NCI-H446 treated with DMSO at 0.1 percent for 48 hours (cell line): Measurements from ENCODE around the gene EIF1.
"Not testable (repeated sequence)": the region's sequence is repeated elsewhere in the genome, so short reads cannot be mapped to it uniquely, and the experiment has no call there.

Source experiments
- DNase-seq: peaks from one replicate; lab custom pipeline; 2025; lab: John Stamatoyannopoulos, UW

EIF1 gene

GRCh38 chr17:41678907-41679739 lies 9.6 kb upstream of the EIF1 start:
- DNase-seq = no peak

DNA sequence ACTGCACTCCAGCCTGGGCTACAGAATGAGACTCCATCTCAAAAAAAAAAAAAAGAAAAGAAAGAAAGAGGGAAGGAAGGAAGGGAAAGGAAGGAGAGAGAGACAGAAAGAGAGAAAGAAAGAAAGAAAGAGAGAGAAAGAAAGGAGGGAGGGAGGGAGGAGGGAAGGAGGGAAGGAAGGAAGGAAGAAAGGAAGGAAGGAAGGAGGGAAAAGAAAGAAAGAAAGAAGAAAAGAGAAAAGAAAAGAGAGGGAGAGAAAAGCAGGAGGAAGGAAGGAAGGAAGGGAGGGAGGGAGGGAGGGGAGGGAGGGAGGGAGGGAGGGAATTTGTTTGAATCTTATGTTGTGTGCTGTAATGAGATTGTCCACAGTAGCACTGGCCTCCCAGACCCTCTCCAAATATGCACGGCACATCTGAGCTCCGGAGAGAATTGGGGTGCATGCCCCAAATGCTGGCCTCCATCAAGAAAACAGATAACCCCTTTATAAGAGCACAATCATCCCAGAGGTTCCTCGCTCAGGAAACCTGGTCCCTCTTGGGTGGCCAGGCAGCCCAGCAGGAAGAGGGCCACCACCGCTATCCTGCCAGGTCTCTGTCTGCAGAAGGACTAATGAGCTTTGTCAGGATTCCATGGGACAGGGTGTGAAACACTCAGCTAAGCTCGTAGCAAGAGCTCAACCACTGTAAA lies 8.8 kb upstream of the EIF1 start:
- DNase-seq = no peak

DNA sequence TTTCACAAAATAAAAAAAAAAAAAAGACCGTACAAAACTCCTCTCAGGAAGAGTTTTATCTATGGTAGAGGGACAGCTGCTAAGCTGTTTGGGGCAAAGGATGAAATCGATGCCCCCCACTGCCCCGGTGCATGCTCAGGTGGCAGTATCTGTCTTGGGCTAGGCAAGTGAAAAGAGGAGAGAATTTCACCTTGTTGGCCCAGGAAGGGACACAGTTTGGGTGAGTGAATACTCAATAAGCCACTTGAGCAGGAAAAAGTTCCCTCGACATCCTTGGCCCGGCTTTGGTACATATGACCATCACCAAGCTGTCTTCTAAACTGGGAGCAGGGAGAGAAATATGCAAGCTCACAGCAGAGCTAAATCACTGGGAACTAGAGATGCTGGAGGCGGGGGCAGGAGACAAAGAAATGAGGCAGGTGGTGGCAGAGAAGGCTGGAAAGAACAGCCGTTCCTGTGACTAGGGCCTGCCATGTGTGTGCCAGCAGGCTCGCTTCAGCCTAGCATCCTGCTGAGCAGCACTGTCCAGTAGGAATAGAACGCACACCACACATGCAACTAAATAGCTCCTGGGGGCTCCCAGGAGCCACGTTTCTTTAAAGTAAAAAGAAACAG lies 8.2 kb upstream of the EIF1 start:
- DNase-seq = no peak

DNA sequence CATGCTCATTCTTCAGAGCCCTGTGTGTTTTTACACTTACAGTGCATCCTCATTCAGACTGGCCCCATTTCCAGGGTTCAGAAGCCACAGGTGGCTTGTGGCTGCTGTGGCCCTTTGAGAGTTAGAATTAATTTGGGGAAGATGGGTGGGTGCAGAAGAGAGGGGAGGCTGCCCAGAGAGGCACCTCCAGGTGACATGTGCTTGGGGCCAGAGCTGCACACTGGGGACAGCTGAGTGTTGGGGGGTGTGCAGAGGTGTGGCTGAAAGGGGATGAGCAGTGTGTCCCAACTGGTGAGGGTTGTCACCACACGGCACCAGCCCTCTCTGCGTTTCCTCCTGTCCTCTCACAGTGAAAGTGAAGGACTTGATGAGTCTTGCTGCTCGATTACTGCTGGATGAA lies 6.9 kb upstream of the EIF1 start:
- DNase-seq = no peak

DNA sequence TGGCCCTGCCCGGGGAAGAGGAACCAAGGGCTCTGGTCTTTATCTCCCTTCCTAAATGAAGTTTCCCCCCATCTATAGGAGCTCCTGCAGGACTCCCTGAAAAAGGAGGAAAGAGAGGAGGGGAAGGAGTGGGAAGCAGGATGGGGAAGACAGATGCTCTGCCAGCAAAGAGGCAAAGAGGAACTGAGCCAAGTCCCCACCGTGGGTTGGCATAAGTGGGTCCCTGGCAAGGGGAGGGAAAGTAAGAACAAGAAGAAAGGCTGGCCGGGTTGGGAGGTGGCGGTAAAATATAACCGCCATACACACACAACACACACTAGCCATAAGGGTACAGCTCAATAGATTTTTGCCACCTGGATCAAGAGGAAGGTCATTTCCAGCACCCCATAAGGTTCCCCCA lies 6.1 kb upstream of the EIF1 start:
- DNase-seq = no peak

- DNase-seq = no peak
Measured at GRCh38 chr17:41683441-41684007, 5.2 kb upstream of the EIF1 start.

DNA sequence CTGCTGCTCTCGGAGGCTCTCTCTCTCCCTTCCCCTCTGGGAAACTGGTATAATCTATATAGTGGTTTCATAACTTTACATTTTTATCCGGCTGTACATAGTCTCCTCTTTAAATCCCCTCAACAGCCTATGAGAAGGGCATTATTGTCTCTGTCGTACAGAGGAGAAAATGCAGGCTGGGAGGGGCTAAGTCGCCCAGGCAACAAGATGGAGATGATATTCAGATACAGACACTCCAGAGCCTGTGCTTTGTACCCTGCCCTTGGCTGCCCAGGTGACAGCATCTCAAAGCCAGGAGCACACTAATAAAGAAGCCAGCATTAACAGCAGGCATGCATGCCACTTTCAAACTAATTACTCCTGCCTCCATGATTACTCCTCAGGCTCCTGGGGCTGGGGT lies 4.7 kb upstream of the EIF1 start:
- DNase-seq = no peak

- DNase-seq = not testable (repeated sequence)
Measured at GRCh38 chr17:41685753-41686152, 2.9 kb upstream of the EIF1 start.

- no peak for DNase-seq
Measured at GRCh38 chr17:41686281-41686680, 2.4 kb upstream of the EIF1 start.

DNA sequence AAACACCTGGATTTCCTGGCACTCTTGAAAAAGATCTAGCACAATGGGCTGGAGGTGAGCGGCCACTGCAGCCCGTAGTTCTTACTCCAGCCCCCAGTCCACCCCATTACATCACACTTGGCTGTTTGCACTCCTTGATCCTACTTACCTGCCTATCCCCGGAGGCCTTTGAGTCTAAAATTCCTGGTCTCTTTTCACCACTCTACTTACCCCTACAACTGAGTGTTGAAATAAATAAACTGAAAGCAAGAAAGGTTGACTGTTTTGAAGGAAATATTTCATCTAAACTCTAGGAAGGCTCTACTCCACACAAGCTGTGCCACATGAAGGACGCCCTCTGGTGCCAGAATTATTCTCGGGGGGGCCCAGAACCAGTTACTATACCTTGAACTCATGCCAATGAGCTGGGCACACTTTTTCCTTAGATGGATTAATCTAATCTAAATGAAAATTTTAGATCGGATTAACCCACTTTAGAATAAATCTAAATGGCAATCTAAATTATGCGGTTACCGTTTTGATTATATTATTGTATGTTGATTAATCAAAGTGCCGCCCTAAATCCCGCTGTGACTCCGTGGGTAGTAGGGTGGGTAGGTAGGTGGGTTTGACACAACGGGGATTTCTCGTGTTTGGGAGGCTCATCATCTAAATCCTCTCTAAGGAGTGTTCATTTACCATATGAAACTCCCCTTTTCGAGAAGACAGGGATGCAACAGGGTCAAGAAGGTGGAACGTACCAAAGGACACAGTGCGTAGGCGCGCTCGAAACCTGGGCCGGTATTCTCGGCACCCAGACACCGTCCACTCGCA lies 651 bp upstream of the EIF1 start:
- DNase-seq = no peak

DNA sequence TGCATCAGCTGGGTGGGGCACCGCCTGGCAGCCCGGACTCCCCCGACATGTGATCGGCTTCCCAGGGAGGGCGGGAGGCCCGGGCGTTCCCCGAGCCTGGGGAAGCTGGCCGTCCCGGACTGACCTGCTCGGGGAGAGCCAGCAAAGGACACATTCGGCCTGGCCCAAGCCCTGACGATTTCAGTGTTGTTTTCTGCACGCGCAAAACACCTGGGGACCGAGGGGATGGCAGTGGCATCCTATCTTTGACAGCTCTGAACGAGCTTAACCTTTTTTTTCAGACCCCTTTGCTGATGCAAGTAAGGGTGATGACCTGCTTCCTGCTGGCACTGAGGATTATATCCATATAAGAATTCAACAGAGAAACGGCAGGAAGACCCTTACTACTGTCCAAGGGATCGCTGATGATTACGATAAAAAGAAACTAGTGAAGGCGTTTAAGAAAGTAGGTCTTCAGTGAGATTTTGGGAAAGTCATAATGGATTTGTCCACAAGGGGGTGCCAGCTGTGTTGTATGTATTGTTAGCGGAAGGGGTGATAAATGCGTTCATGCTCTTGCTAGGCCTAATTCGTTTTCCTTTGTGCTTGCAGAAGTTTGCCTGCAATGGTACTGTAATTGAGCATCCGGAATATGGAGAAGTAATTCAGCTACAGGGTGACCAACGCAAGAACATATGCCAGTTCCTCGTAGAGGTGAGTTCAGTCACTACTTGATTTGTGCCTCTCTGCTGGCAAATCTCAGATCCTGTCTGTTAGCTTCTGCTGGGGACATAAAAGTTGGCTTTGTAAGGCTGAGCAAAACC lies 1.0 kb downstream of the EIF1 start:
- DNase-seq = no peak

DNA sequence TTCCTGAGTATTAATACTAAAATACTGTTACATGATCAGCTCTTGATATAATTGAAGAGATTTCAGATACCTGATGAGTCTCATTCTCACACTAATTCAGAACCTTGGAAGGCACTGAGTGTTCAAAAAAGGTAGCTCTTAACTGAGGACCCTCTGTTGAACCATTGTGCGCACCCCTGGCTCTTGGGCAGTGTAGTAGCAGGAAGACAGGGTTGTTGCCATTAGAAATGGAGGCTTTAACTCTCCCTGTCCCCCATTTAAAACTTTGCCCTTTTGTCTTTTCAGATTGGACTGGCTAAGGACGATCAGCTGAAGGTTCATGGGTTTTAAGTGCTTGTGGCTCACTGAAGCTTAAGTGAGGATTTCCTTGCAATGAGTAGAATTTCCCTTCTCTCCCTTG lies 1.8 kb downstream of the EIF1 start:
- DNase-seq = no peak

DNA sequence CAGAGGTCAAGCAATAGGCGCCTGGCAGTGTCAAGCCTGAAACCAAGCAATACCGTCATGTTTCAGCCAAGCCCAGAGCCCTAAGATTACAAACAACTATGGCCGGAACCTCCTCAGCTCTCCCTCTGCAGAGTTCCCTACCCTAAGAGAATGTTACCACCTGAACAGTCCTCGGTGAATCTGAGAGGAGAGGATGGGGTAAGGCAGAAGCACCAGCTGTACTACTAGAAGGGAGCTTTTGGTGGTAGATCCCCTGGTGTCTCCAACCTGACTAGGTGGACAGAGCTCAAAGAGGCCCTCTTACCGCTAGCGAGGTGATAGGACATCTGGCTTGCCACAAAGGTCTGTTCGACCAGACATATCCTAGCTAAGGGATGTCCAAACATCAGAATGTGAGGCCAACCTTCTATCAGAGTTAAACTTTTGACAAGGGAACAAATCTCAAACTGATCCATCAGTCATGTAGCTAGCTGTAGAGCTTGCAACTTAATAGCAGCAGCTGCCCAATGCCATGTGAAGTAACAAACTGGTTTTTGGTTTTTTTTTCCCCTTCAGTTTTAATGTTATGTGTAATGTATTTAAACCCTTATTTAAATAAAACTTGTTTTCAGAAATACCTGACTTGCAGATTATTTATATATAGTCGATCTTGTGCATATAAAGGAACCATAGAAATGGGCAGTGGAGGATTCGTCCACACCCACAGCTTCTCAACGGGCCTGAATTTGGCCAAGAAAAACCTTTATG lies 2.5 kb downstream of the EIF1 start:
- no peak for DNase-seq

DNA sequence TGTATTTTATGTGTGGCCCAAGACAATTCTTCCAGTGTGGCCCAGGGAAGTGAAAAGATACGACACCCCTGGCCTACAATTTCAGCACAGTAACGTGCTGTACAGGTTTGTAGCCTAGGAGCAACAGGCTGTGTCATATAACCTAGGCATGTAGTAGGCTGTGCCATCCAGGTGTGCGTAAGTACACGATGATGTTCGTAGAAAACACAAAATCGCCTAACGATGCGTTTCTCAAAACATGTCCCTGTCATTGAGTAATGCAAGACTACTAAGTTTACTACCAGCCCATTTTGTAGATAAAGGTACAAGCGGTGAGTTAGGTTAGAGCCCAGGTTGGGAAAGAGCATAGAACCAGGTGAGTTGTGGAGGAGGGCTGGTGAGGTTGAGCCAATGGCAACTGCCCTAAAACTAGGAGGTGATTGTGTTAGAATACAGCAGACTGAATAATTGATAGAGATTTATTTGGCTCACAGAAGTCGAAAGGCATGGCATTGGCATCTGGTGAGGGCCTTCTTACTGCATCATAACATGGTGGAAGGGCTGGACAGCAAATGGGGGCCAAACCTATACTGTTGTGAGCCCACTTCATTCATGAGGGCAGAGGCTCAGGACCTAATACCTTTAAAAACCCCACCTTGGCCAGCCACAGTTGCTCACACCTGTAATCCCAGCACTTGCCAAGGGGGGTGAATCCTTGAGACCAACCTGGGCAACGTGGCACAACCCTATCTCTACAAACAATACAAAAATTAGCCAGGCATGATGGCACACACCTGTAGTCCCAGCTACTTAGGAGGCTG lies 4.2 kb downstream of the EIF1 start:
- DNase-seq = no peak

- no peak for DNase-seq
Measured at GRCh38 chr17:41695134-41695661, 6.5 kb downstream of the EIF1 start.

DNA sequence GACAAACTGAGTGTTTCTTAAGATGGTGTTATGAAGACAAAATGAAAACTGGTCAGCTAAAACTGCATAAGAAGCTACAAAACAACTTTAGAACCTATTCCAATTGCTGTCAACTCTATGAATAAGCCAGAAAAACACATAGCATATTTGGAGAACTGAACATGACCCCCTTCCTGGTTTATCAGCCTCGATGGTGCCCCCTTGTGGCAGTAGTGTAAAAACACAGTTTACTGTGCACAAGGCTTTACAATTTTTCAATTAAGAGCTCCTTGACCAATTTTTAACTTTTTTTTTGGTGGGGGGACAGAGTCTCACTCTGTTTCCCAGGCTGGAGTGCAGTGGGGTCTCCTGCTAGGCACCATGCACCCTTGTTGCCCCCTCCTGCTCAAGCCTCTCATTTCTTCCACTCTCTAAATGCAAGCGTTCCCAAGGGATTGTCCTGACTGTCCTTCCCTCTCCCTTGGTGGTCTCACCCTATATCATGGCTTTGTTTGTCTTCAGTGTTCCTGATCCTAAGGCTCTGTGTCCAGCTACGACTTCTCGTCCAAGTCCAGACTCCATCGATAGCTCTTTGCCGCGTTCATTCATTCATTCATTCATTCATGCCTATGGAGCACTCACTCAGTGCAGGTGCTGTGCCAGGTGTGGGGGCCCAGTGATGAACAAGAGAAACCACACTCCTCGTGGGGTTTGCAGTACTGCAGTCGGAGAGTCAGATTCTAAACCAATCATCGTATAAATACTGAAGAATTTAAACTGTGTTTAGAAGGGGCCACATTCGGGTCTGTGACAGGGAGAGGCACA lies 7.5 kb downstream of the EIF1 start:
- peak; percentile 52 for DNase-seq

DNA sequence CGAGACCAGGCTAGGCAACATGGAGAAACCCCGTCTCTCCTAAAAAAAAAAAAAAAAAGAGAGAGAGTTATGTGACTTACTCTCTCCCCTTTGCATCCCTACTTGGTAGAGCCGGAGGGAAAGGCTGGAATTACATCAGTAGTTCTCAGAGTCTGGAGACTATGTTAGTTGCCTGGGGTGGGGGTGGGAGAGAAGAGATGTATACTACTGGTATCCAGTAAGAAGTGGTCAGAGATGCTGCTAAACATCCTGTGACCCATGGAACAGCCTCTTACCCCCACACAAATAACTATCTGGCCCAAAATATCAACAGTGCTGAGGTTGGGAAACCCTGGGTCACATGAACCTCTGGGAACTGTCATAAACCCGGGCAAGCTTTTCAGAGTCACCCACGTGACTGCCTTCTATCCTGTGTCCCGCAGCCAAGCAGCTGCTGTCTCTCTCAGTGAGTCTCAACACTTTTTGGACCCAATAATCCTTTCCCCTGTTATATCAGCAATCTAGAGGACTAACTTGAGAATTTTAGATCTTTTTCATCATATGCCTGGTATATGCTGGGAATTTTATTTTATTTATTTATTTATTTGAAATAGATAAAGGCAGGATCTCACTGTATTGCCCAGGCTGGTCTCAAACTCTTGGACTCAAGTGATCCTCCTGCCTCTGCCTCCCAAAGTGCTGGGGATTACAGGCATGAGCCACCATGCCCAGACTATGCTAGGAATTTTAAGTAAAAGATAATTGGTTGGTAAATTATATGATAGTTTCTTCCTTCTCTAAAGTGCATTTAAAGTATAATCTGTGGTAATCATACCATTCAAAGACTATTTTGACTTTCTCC lies 8.7 kb downstream of the EIF1 start:
- DNase-seq = no peak

GRCh38 chr17:41700843-41701242 lies 12.2 kb downstream of the EIF1 start:
- not testable (repeated sequence) for DNase-seq
